Activated T-cell treated with anti-CD3 and anti-CD28 coated beads, Interleukin-2, amount 50 U/mL, for 4 hours (primary cell): Measurements from ENCODE around the gene AFAP1. TPM values are rescaled to one million over a fixed set of nuclear protein-coding genes. Genes with fewer than 3 reads are reported as not detected.
A peak's percentile ranks its signal among the peaks of the same experiment; 100 is the strongest.

Experiments used
- ATAC-seq, 2 donors: fragments of 200-7000 bp; cut with Tn5 transposase; one replicate each; pipeline ENCODE4 v1.10.0; 2021
- DNase-seq: peaks from one replicate; pipeline ENCODE4 v3.0.0-alpha.2; 2020
- H3K27me3 Mint-ChIP-seq: one replicate; pipeline ENCODE4 v1.8.0; 2021; ENCODE audit warnings: low read depth, mixed read lengths
- H3K36me3 Mint-ChIP-seq: one replicate; pipeline ENCODE4 v1.8.0; 2022; ENCODE audit warnings: mixed read lengths; ENCODE audit not compliant: insufficient read depth
- H3K4me1 Mint-ChIP-seq: one replicate; pipeline ENCODE4 v1.8.0; 2021; ENCODE audit warnings: low read depth, mixed read lengths
- H3K4me3 Mint-ChIP-seq: one replicate; pipeline ENCODE4 v1.8.0; 2021; ENCODE audit warnings: mild to moderate bottlenecking, moderate library complexity, mixed read lengths
- H3K9me3 Mint-ChIP-seq: one replicate; pipeline ENCODE4 v1.8.0; 2021; ENCODE audit warnings: mixed read lengths
- total RNA-seq, 3 donors: library from RNA; stranded (reverse); gene quantifications; one replicate each; pipeline ENCODE4 v1.2.1, GENCODE V29; 2021

AFAP1 gene
- total RNA-seq, 3 donors from 2014 or later = 13.1 to 17.7 (median 14.7) TPM

DNA sequence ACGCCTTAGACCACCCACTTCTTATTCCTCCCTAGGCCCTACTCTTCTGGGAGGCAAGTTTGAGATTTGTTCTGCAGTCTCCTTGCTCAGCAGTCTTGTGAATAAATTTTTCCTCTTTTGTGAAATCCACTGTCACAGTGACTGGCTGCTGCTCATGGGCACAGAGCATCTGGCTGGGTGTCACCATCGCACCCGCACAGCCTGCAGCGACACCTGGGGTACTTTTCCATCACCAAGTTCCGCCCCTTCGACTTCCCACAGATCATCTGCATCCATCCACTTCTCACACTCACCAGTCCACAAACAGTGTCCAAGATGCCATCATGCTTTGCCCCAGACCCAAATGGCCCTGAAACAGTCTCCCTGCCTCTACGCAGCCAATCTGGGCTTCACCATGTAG lies 36.4 kb upstream of the AFAP1 start:
- no peaks in the 10 kb centered on the region for H3K9me3 Mint-ChIP-seq
- no peak for DNase-seq
- peaks cover 24% of the 10 kb centered on the region for H3K4me1 Mint-ChIP-seq
- H3K36me3 Mint-ChIP-seq = peaks cover 3% of the 10 kb centered on the region
- no peak overlapping the region for H3K4me3 Mint-ChIP-seq
- no peak for ATAC-seq
- H3K27me3 Mint-ChIP-seq = no peaks in the 10 kb centered on the region

DNA sequence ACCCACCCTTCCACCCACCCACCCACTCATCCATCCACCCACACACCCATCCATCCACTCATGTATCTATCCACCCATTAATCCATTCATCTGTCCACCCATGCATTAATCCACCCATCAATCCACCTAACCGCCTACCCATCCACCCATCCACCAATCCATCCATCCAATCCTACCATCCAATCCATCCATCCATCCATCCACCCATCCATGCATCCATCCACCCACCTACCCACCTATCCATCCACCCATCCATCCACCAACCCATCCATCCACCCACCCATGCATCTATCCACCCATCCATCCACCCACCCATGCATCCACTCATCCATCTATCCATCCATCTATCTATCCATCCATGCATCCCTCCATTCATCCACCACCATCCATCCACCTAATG lies 34.8 kb upstream of the AFAP1 start:
- H3K4me3 Mint-ChIP-seq = no peak overlapping the region
- no peaks in the 10 kb centered on the region for H3K27me3 Mint-ChIP-seq
- ATAC-seq (no peak), DNase-seq (no peak)
- peaks cover 3% of the 10 kb centered on the region for H3K36me3 Mint-ChIP-seq
- H3K9me3 Mint-ChIP-seq = no peaks in the 10 kb centered on the region
- peaks cover 37% of the 10 kb centered on the region for H3K4me1 Mint-ChIP-seq

DNA sequence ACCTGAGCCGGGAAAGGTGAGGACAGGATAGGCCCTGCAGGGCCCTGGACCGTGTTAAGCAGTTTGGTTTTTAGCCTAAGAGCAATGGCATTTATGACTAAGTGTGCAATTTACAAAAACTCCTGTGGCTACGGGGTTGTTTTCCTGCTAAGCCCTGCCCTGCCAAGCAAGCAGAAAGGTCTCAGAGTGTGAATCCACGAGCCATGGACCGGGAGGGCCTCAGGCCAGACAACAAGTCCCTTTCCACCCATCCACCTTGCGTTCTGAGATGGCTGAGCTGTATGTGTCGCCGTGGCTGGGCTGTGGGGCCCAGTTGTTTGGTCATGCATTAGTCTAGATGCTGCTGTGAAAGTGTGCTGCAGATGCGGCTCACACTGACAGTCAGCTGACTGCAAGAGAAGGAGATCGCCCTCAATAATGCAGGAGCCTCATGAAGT lies 33.9 kb upstream of the AFAP1 start:
- peak overlapping the region; percentile 41 for H3K4me3 Mint-ChIP-seq
- H3K9me3 Mint-ChIP-seq = no peaks in the 10 kb centered on the region
- peaks cover 3% of the 10 kb centered on the region for H3K36me3 Mint-ChIP-seq
- DNase-seq (no peak), ATAC-seq (no peak)
- no peaks in the 10 kb centered on the region for H3K27me3 Mint-ChIP-seq
- H3K4me1 Mint-ChIP-seq = peaks cover 44% of the 10 kb centered on the region

DNA sequence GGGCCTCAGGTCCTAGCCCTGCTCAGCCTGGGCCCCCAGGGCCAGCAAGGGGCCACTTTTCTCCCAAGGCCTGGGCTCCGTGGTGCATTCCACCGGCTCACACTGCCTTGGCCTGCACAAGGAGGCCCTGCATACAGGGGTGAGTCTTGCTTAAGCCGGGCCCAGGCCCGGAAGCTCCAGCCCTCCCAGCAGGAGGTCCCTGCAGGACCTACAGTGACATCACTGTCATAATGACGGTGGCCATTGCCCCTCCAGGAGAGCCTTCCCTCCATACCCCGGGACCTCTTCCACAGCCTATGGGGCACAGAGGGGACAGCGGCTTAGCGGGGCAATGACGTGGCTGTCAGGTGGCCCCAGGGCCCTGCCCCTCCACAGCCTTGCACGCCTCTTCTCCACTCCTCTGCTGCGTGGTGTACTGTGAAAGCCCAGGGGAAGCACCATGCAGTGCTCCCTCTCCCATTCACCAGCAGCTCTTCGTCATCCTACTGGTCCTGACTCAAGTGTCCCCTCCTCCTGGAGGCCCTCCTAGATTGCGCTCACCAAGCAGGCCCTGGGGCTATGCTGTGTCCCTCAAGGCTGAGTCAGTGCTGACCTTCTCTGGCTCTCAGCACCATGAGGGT lies 32.3 kb upstream of the AFAP1 start:
- Mint-ChIP-seq H3K9me3 (no peaks in the 10 kb centered on the region), H3K36me3 (peaks cover 3% of the 10 kb centered on the region), H3K27me3 (no peaks in the 10 kb centered on the region), H3K4me1 (peaks cover 57% of the 10 kb centered on the region), H3K4me3 (peak overlapping the region; percentile 90)
- no peak for DNase-seq
- ATAC-seq = no peak

DNA sequence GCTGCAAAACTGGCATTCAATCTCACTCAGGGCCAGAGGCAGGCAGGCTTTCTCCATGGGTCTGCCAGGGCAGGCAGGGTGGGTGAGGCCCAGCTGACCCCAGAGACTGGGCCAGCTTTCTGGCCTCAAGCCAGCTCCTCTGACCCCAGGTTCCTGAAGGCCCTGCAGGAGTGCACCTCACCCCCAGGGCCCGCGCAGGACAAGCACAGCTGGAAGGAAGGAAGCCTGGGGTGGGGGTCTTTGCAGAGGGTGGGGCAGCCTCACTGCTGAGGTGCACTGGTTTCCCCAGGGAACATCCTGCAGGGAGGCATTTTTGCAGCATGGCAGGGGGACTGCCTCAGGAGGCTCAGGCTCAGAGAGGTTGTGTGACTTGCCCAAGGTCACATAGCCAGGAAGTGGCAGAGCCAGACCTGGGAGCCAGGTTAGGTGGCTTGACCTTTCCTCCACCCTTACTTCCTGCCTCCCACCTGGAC lies 31.5 kb upstream of the AFAP1 start:
- peak overlapping the region; percentile 90 for H3K4me3 Mint-ChIP-seq
- H3K9me3 Mint-ChIP-seq = no peaks in the 10 kb centered on the region
- H3K4me1 Mint-ChIP-seq = peaks cover 59% of the 10 kb centered on the region
- peaks cover 3% of the 10 kb centered on the region for H3K36me3 Mint-ChIP-seq
- DNase-seq (no peak), ATAC-seq (no peak)
- H3K27me3 Mint-ChIP-seq = no peaks in the 10 kb centered on the region

DNA sequence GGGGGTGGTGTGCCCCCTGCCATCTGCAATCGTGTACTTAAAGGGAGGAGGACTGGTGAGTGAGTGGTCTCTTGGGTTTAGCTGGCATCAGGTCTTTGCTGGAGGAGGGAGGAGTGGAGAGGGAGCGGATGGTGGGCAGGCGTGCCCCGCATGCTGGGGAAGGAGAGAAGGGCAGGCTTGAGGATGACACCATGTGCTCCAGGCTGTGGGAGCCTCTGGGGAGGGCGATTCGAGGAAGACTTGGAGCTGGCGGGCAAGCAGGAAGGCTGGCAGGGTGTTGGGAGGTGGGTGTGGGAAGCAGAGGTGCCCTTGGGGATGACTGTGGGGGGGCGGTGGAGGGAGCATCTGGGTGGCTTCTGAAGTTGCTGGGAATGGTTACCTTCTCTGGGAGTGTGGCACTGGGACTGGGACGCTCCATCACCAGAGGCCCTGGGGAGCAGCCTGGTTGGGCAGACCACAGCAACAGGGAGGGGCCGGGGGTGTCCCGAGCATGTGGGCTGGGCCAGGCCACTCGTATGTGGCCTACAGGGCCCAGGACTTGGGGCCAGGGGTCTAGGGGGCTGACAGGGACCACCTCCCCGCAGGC lies 30.8 kb upstream of the AFAP1 start:
- H3K4me3 Mint-ChIP-seq = peak overlapping the region; percentile 90
- no peaks in the 10 kb centered on the region for H3K27me3 Mint-ChIP-seq
- peaks cover 3% of the 10 kb centered on the region for H3K36me3 Mint-ChIP-seq
- no peaks in the 10 kb centered on the region for H3K9me3 Mint-ChIP-seq
- H3K4me1 Mint-ChIP-seq = peaks cover 65% of the 10 kb centered on the region
- ATAC-seq (peak in 1 of 2 donors; percentile 17), DNase-seq (no peak)

DNA sequence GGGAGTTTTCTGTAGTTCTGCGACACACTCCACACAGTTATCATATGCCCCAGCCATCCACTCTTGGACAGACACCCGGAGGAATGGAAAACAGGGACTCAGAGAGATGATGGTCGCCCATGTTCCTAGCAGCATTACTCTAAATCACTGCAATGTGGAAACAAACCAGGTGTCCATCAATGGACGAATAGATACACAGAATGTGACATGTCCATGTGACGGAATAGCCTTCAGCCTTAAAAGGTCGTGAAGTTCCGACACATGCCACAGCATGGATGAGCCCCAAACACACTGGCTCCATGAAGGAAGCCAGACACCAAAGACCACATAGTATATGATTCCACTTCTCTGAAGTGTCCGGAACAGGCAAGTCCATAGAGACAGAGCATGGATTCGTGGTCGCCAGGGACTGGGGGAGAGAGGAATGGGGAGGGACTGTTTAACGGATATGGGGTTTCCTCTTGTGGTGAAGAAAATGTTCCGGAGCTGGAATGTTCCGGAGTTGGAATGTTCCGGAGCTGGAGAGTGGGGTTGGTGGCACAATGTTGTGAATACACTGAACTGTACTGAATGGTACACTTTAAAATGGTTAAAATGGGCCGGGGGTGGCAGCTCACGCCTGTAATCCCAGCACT lies 28.7 kb upstream of the AFAP1 start:
- peaks cover 73% of the 10 kb centered on the region for H3K4me1 Mint-ChIP-seq
- ATAC-seq (no peak), DNase-seq (no peak)
- H3K27me3 Mint-ChIP-seq = no peaks in the 10 kb centered on the region
- peaks cover 3% of the 10 kb centered on the region for H3K36me3 Mint-ChIP-seq
- no peak overlapping the region for H3K4me3 Mint-ChIP-seq
- no peaks in the 10 kb centered on the region for H3K9me3 Mint-ChIP-seq

DNA sequence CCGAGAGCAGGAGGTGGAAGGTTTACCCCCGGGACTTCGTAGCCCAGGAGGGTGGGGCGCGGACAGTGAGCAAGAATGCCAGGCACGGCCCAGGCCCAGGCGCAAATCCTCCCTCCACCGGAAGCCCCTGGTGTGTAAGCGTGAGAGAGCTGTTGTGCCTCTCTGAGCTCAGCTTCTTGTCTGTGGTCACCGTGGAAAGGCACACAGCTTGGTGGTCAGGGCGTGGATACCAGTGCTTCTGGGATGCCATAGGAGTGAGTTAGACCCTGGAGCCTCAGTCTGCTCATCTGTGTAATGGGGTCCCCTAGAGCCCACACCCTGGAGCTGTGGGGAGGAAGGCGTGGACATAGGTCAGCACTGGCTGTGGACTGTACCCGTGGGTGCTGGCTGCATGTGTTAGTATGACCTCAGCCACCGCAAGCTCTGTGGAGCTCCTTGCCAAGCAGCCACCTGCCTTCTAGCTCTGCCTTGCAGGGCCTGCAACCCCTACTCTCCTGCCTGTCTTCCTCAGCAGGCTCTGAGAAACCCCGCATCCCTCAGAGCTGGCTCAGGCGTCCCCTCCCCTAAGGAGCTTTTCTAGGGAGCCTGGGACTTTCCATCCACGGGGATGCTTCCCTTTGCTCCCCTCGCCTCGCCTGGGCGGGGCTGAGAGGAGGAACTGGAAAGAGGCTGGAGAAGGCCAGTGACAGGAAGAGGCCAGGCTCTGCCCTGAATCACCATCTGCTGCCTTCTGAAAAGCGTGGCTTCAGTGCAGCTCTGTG lies 28.0 kb upstream of the AFAP1 start:
- no peak overlapping the region for H3K4me3 Mint-ChIP-seq

DNA sequence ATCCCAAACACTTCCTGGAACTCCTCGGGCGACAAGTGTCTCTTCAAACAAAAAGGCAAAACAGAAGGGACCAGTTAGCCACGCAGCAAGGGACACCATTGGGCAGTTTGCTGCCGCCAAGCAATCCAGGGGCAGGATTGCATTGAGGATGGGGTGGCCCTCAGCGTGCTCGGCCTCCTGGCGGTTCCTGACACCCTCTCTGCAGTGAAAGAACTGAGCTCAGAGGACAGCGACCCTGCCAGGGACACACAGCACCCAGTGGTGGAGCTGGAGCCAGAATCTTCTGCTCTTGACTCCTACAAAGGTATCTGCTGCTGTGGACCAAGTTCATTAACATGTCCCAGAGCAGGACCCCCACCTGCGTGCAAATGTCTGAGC lies 27.4 kb upstream of the AFAP1 start:
- Mint-ChIP-seq H3K4me1 (peaks cover 66% of the 10 kb centered on the region), H3K27me3 (no peaks in the 10 kb centered on the region), H3K4me3 (no peak overlapping the region), H3K36me3 (no peaks in the 10 kb centered on the region), H3K9me3 (no peaks in the 10 kb centered on the region)
- ATAC-seq (no peak), DNase-seq (no peak)

More for the DNA sequence above, 28.0 kb upstream of the AFAP1 start:
- Mint-ChIP-seq H3K9me3 (no peaks in the 10 kb centered on the region), H3K27me3 (no peaks in the 10 kb centered on the region), H3K36me3 (peaks cover 2% of the 10 kb centered on the region), H3K4me1 (peaks cover 70% of the 10 kb centered on the region)
- ATAC-seq (no peak), DNase-seq (no peak)

DNA sequence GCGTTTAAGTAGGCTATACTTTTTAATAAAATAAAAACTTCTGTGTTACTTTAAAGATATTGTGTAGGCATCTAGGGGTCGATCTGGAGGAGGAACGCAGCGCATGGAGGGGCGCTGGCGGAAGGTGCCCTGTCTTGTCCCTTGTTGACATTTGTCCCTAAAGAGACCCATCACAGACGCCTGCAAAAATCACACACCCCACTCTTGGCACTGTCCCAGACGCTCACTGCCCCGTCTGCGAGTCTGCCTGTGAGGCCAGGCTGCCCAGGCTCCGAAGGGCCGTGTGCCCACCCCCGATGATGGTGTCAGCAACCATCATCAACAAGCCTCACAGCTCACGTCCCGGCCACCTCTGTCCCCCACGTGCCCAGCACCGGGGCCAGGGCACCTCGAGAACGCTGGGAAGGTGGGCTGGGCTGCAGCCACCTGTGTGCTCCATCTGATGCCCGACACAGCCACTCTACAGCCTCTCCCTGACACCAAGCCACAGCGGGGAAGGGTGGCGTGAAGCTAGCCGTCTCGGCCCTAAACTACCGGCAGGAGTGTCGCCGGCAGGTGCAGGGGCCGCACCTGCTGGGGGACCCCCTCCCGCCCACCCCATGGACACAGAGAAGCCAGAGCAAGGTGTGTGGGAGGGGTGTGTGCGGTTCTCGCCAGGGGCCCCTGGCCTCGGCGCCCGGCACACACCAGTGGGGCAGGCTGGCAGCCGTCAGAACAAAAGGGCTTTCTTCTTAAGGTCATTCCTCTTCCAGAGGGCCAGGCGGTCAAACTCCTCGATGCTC lies 26.8 kb upstream of the AFAP1 start:
- H3K4me3 Mint-ChIP-seq = no peak overlapping the region
- ATAC-seq (no peak), DNase-seq (no peak)
- H3K27me3 Mint-ChIP-seq = no peaks in the 10 kb centered on the region
- H3K36me3 Mint-ChIP-seq = no peaks in the 10 kb centered on the region
- peaks cover 64% of the 10 kb centered on the region for H3K4me1 Mint-ChIP-seq
- H3K9me3 Mint-ChIP-seq = no peaks in the 10 kb centered on the region

DNA sequence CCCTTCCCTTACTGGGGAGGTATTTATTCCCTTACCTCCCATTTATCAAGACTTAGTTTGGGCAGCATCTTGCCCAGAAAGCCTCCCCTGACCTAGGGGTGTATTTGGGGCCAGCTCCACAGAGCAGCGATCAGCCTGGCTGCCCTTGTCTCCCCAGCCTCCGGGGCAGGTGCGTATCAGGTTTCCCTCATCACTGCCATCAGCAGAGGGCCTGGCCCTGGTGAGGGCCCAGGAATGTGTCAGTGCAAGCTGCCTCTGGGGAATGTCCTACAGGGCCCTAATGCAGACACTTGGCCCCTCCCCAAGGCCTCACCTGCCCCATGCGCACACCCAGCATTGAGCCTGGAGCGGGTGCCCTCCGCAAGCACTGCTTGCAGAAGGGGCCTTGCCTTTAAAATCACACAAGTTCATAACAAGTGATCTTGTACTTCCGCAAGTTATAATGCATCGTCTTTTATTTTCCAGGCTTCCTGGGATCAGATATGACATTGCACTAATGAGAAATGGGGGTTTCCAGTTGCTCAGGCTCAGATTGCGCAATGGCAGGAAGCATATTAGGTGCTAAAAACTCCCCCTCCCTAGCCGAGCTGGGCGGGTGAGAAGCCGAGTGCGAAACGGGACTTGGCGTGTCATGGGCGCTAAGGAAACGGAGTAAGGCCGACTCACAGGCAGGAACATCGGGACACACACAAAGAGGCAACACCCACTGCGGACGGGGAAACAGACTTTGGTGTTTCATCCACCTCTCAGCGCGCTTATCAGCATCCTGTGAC lies 25.4 kb upstream of the AFAP1 start:
- Mint-ChIP-seq H3K36me3 (no peaks in the 10 kb centered on the region), H3K4me3 (no peak overlapping the region), H3K4me1 (peaks cover 65% of the 10 kb centered on the region), H3K9me3 (no peaks in the 10 kb centered on the region), H3K27me3 (no peaks in the 10 kb centered on the region)
- DNase-seq (peak; percentile 40), ATAC-seq (no peak)

DNA sequence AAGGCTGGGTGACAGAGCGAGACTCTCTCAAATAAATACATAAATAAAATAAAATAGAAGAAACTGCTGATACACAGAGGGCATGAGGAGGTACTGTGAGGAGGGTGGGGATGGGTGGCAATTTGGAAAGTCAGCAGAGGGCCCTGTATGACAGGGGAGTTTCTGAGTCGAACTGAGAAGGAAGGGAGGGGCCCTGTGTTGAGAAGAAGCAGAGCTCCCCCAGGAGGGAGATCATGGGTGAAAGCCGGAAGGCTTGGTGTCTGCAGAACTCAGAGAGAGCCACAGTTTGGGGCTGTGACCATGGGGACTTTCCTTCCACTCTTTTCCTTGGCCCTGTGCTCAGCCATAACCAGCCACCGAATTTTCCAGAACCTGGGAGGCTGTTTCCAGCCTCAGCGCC lies 24.8 kb upstream of the AFAP1 start:
- H3K4me1 Mint-ChIP-seq = peaks cover 58% of the 10 kb centered on the region
- peak; percentile 19 for DNase-seq
- no peaks in the 10 kb centered on the region for H3K36me3 Mint-ChIP-seq
- no peaks in the 10 kb centered on the region for H3K27me3 Mint-ChIP-seq
- no peaks in the 10 kb centered on the region for H3K9me3 Mint-ChIP-seq
- peak in 1 of 2 donors; percentile 21 for ATAC-seq
- no peak overlapping the region for H3K4me3 Mint-ChIP-seq

DNA sequence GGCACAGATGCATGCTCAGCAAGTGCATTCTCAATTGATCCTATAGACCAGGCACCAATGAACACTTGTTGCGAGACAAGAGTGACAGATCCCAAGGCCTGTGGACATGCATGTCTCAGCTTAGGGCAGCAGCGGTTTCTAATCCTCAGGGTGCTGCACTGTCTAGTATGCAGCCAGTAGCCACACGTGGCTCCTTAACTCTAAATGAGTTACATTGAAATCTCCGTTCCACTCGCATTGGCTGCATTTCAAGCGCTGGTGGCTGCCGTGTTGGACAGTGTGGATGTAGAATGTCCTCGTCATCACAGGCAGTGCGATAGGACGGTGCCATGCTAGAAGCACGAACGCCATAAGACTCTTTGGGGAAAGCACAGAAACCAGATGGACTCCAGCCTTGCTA lies 24.0 kb upstream of the AFAP1 start:
- no peak overlapping the region for H3K4me3 Mint-ChIP-seq
- H3K9me3 Mint-ChIP-seq = no peaks in the 10 kb centered on the region
- H3K4me1 Mint-ChIP-seq = peaks cover 55% of the 10 kb centered on the region
- no peaks in the 10 kb centered on the region for H3K27me3 Mint-ChIP-seq
- DNase-seq (no peak), ATAC-seq (no peak)
- H3K36me3 Mint-ChIP-seq = no peaks in the 10 kb centered on the region
